T-helper 17 cell (primary cell): ENCODE data around the gene PTCH2. TPM values are rescaled to one million over a fixed set of nuclear protein-coding genes. Genes with fewer than 3 reads are reported as not detected.
"Not testable (repeated sequence)": the region's sequence is repeated elsewhere in the genome, so short reads cannot be mapped to it uniquely, and the experiment has no call there.

Experiments
- ATAC-seq: fragments of 150-1000 bp; cut with Tn5 transposase; 2 replicates; pipeline ENCODE4 v1.10.0; 2021; ENCODE audit warnings: mild to moderate bottlenecking, moderate library complexity
- DNase-seq, 3 donors: peaks; one replicate each; pipeline versions ENCODE4 v3.0.0 to v3.0.0-alpha.2; 2020 to 2021
- H3K9me3 ChIP-seq: one replicate; pipeline ENCODE4 v1.7.0; 2013; ENCODE audit warnings: low read length, mild to moderate bottlenecking; ENCODE audit not compliant: control insufficient read depth, poor library complexity, severe bottlenecking
- H3K27ac Mint-ChIP-seq: one replicate; pipeline ENCODE4 v1.8.0; 2022; ENCODE audit warnings: mild to moderate bottlenecking, moderate library complexity, mixed read lengths
- H3K27me3 Mint-ChIP-seq: one replicate; pipeline ENCODE4 v1.8.0; 2022; ENCODE audit warnings: mixed read lengths
- H3K36me3 Mint-ChIP-seq: one replicate; pipeline ENCODE4 v1.8.0; 2022; ENCODE audit warnings: low read depth, mixed read lengths
- H3K4me1 Mint-ChIP-seq: one replicate; pipeline ENCODE4 v1.8.0; 2022; ENCODE audit warnings: mild to moderate bottlenecking, mixed read lengths
- H3K4me3 Mint-ChIP-seq: one replicate; pipeline ENCODE4 v1.8.0; 2022; ENCODE audit warnings: mild to moderate bottlenecking, moderate library complexity, mixed read lengths
- total RNA-seq, 4 donors: library from RNA in 2 of 4; stranded (reverse) in 2 of 4; gene quantifications; one replicate each; pipeline ENCODE4 v1.2.3 and lab custom pipeline; 2022 to 2026

The PTCH2 gene
- total RNA-seq, 2 donors from 2014 or later: 1.6 to 1.7 TPM

DNA sequence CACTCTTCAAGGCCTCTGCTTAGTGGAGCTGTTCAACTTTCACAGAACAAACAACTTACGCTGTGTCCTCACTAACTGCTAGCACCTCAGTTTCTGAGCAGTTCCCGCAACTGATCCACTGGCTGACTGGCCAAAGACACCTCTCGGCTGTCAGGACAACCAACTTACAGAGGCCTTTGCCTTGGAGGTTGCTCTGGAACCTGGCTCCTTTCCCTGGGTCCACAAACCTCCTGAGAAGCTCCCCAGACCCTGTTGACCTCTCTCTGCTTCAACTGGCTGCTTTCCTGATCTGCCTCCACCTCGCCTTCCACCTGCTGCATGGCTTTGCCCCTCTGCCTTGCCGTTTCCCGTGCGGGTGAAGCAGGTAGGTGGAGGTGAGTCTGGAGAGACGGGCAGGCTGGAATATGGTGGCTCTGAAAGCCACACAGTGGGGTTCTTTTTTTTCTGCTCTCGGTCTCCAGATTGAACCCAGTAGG is 21.8 kb downstream of the PTCH2 start:
- Mint-ChIP-seq H3K27me3 (no peaks in the 10 kb centered on the region), H3K4me1 (peaks cover 32% of the 10 kb centered on the region), H3K27ac (peak overlapping the region; percentile 100), H3K36me3 (no peaks in the 10 kb centered on the region), H3K4me3 (peak overlapping the region; percentile 96)
- ATAC-seq (no peak), DNase-seq (no peak)
- no peaks in the 10 kb centered on the region for H3K9me3 ChIP-seq

DNA sequence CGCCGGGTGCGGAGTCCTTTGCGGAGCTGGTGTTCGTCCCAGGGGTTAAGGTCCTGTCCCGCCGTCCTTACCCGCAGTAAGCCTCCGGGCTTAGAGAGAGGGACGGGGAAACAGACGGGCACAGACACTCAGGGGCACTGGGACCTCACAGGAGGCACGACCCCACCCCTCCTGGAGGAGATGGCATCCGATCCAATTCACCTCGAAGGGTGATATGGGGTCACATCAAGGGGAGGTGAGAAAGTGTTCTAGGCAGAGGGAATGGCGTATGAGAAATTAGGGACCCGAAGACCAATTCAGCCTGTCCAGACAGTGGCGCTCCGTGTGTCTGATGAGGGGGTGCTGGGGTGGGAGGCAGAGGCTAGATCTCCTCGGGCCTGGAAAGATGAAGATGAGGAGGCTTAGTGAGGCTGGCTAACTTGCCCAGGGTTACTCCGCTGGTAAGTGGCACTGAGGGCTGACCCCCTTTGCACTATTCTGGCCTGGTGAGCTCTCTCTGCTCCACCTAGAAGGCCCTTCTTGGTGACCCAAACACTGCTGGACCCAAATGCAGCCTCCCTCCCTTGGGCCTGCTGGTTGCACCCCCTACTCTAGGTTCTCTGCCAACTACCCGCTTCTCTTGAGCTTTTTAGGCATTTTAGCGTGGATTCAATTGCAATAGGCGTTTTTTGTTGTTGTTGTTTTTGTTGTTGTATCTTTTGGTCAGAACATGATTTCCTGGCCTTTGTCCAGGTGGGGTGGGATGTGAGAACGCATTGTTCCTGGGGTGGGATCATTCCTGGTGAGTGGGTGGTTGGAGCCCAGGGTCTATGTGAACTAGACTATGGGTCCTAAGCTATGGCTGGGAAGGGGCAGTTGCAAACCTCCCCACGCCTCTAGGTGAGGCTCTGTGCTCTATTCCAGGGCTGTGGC is 22.5 kb downstream of the PTCH2 start:
- ATAC-seq (no peak), DNase-seq (no peak)
- no peaks in the 10 kb centered on the region for H3K27me3 Mint-ChIP-seq
- no peaks in the 10 kb centered on the region for H3K36me3 Mint-ChIP-seq
- H3K4me3 Mint-ChIP-seq: peak overlapping the region; percentile 96
- H3K9me3 ChIP-seq: no peaks in the 10 kb centered on the region
- peaks cover 32% of the 10 kb centered on the region for H3K4me1 Mint-ChIP-seq
- H3K27ac Mint-ChIP-seq: peak overlapping the region; percentile 100

DNA sequence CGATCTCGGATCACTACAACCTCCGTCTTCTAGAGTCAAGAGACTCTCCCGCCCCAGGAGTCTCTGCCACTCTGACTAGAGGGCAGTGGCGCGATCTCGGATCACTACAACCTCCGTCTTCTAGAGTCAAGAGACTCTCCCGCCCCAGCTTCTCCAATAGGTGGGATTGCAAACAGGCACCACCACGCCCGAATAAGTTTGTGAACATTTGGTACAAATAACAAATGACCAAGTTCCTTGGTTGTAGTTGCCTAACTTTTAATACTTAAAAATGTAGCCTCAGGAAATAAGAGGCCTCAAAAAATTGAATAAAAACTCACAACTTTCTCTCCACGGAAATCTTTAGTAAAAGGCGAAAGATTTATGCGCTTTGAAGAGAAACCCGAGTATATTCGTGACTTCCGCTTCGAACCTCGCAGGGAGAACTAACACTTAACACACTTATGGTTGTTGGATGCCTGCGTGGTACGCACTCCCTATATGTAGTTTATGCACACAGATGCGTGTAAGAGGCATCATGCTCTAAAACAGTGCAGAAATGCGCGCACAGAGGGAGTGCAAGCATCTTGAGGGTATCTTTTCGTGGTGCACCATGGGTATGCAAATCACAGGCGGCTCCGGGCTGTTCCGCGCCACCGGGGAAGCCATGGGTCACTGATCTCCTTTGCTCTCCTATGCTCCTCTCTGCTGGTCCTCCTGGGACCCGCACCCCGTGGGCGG is 23.3 kb downstream of the PTCH2 start:
- DNase-seq (peak; percentile 57 to 75 (median 63)), ATAC-seq (peak; percentile 79)
- H3K9me3 ChIP-seq: no peaks in the 10 kb centered on the region
- H3K4me1 Mint-ChIP-seq: peaks cover 40% of the 10 kb centered on the region
- H3K36me3 Mint-ChIP-seq: no peaks in the 10 kb centered on the region
- no peaks in the 10 kb centered on the region for H3K27me3 Mint-ChIP-seq
- H3K4me3 Mint-ChIP-seq: peak overlapping the region; percentile 96
- peak overlapping the region; percentile 100 for H3K27ac Mint-ChIP-seq

DNA sequence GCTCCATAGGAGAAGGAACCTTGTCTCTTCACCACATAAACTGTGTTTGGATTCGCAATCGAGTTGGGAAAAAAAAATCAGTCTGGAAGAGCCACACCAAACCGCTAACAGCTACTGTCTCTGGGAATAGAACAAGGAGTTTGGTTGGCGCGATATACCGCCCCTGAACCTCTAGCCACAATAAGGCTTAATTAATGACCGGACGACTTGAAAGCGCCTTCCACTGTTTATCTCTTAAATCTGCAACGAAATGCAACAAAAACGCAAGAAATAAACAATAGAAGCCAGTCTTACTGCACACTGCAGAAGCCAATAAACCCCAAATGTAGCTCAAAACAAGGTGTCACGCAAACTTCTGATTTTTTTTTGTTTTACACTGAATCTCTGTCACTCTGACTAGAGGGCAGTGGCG is 23.9 kb downstream of the PTCH2 start:
- DNase-seq: no peak
- Mint-ChIP-seq H3K36me3 (no peaks in the 10 kb centered on the region), H3K4me3 (peak overlapping the region; percentile 96), H3K27me3 (no peaks in the 10 kb centered on the region), H3K4me1 (peaks cover 41% of the 10 kb centered on the region), H3K27ac (peak overlapping the region; percentile 100)
- no peaks in the 10 kb centered on the region for H3K9me3 ChIP-seq
- ATAC-seq: peak; percentile 1

DNA sequence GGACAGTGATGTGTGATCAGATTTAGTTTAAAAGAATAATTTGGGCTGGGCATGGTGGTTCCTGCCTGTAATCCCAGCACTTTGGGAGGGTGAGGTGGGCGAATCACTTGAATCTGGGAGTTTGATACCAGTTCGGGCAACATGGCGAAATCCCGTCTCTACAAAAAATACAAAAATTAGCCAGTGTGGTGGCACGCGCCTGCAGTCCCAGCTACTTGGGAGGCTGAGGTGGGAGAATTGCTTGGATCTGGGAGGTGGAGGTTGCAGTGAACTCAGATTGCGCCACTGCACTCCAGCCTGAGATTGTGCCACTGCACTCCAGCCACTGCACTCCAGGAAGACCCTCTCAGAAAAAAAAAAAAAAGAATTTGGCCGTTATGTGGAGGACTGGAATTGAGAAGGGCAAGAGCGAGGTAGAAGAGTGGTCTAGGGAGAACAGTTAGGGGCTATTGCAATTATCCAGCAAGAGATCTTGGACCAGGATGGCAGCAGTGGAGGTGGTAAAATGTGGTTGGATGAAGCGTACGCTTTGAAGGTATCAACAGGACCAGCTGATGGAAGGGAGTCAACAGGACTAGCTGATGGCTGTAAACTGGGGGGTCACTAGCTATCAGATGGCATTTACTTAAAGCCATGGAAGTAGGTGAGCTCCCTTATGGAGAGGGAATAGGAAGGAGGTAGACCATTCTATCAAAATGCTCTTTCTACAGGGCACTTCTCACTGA is 25.1 kb downstream of the PTCH2 start:
- ATAC-seq (no peak), DNase-seq (no peak)
- Mint-ChIP-seq H3K4me1 (peaks cover 45% of the 10 kb centered on the region), H3K36me3 (no peaks in the 10 kb centered on the region), H3K4me3 (peak overlapping the region; percentile 77), H3K27me3 (no peaks in the 10 kb centered on the region), H3K27ac (peak overlapping the region; percentile 100)
- no peaks in the 10 kb centered on the region for H3K9me3 ChIP-seq

DNA sequence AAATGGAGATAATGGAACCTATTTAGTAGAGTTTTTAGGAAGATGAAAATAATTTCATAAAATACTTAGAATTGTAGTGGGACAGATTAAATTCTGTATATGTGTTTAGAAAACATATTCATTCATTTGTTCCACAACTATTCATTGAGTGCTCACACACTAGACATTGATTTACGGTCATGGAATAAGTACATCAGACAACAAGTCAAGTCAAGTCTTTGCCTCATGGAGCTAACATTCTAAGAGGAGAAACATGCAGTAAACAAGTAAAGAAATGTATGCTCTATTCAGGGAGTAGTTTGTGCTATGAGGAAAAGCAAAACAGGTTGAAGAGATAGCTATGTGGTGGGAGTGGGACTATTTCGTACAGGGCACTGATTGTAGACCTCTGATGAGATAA is 25.7 kb downstream of the PTCH2 start:
- no peak overlapping the region for H3K4me3 Mint-ChIP-seq

DNA sequence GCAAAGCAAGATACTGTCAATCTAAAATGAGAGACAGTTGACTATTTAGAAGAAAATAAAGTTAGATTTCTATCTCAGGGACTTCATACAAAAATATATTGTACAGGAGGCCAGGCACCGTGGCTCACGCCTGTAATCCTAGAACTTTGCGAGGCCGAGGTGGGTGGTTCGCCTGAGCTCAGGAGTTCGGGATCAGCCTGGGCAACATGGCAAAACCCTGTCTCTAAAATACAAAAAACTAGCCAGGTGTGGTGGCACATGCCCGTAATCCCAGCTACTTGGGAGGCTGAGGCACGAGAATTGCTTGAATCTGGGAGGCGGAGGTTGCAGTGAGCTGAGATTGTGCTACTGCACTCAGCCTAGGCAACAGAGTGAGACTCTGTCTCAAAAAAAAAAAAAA is 27.1 kb downstream of the PTCH2 start:
- not testable (repeated sequence) for DNase-seq, H3K27me3 Mint-ChIP-seq, ATAC-seq, H3K9me3 ChIP-seq, H3K36me3 Mint-ChIP-seq
- Mint-ChIP-seq H3K4me1 (peaks cover 56% of the 10 kb centered on the region), H3K27ac (peak overlapping the region; percentile 100), H3K4me3 (peak overlapping the region; percentile 95)

More for the DNA sequence above, 25.7 kb downstream of the PTCH2 start:
- peaks cover 48% of the 10 kb centered on the region for H3K4me1 Mint-ChIP-seq
- DNase-seq: no peak
- H3K9me3 ChIP-seq: no peaks in the 10 kb centered on the region
- no peaks in the 10 kb centered on the region for H3K27me3 Mint-ChIP-seq
- ATAC-seq: no peak
- no peaks in the 10 kb centered on the region for H3K36me3 Mint-ChIP-seq
- H3K27ac Mint-ChIP-seq: peak overlapping the region; percentile 100

DNA sequence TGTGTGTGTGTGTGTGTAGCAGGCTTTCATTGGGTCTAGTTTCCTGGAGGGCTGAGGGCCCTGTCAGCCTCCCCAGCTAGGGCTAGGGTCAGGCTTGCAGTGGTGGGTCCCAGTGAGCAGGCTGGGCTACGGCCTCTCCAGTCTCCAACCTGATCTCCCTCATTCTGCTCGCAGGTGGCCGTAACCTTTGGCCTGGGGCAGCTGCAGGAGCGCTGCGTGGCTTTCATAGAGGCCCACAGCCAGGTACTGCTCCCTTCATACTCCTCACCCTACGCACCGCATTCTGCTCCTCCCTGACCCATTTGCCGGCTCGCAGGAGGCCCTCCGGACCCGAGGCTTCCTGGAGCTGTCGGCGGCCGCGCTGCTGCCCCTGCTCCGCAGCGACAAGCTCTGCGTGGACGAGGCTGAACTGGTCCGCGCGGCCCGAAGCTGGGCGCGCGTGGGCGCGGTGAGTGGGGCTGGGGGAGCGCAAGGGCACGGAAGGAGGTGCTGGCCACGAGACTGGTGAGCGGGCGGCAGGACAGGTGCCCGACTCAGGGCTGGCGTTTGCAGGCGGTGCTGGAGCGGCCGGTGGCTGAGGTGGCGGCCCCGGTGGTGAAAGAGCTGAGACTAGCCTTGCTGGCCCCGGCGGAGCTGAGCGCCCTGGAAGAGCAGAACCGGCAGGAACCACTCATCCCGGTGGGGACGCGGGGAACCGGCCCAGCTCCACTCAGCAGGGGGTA is 30.1 kb downstream of the PTCH2 start:
- Mint-ChIP-seq H3K4me1 (peaks cover 60% of the 10 kb centered on the region), H3K36me3 (no peaks in the 10 kb centered on the region), H3K27me3 (no peaks in the 10 kb centered on the region), H3K4me3 (peak overlapping the region; percentile 95), H3K27ac (peak overlapping the region; percentile 100)
- DNase-seq (no peak), ATAC-seq (no peak)
- no peaks in the 10 kb centered on the region for H3K9me3 ChIP-seq

DNA sequence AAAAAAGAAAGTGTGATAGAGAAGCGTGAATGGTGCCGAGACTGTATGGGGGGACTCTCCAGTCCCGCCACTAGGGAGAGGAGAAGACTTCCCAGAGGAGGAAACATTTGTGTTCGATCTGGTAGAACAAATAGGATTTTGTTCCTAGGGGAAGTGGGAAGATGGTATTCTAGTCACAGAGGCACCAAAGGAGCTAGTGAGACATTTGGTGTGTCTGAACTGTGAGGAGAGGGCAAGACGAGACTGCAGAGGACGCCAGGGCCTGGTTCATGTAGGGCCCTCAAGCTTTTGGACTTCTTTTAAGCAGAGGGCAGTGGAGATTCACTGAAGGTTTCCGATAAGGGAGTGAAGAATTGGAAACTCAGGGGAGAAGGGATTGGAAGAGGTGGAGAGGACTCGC is 31.8 kb downstream of the PTCH2 start:
- Mint-ChIP-seq H3K27me3 (no peaks in the 10 kb centered on the region), H3K4me1 (peaks cover 67% of the 10 kb centered on the region), H3K4me3 (peak overlapping the region; percentile 82), H3K36me3 (peaks cover 5% of the 10 kb centered on the region), H3K27ac (peak overlapping the region; percentile 100)
- DNase-seq: no peak
- H3K9me3 ChIP-seq: no peaks in the 10 kb centered on the region
- ATAC-seq: no peak

DNA sequence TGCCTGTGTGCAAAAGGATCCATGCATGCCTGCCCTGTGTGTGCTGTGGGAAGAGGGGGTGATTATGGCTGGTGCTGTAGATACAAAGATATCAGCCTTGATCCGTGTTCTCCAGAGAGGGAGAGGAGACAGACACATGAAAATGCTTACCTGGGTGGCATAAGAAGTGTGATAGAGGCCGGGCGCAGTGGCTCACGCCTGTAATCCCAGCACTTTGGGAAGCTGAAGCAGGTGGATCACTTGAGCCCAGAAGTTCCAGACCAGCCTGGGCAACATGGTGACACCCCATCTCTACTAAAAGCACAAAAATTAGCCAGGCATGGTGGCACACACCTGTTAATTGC is 32.3 kb downstream of the PTCH2 start:
- peaks cover 67% of the 10 kb centered on the region for H3K4me1 Mint-ChIP-seq
- peak overlapping the region; percentile 100 for H3K27ac Mint-ChIP-seq
- ATAC-seq: not testable (repeated sequence)

DNA sequence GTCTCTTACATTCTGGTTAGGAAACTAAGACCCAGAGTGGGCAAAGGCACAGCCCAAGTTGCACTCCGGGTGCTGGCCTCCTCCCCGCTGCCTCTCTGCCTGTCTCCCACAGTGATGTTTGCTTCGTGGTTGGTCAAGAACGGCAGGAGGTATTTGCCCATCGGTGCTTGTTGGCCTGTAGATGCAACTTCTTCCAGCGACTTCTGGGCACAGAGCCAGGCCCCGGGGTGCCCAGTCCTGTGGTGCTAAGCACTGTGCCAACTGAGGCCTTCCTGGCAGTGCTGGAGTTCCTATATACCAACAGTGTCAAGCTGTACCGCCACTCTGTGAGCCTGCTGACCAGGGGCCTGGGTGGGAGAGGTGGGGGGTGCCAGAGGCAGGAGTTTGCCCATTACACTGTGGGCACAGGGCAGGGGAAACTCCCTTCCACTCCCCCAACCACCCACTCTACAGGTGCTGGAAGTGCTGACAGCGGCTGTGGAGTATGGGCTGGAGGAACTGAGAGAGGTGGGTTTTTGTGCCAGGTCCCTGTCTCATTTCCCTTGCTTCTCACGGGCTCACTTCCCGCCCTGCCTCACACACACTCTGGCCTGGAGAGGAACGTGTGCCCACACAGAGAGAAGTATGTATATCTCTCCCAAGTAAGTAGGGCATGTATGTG is 32.8 kb downstream of the PTCH2 start:
- peak in 1 of 3 donors; percentile 30 for DNase-seq
- H3K4me3 Mint-ChIP-seq: peak overlapping the region; percentile 82
- peaks cover 68% of the 10 kb centered on the region for H3K4me1 Mint-ChIP-seq
- H3K9me3 ChIP-seq: no peaks in the 10 kb centered on the region
- peak overlapping the region; percentile 100 for H3K27ac Mint-ChIP-seq
- peaks cover 5% of the 10 kb centered on the region for H3K36me3 Mint-ChIP-seq
- ATAC-seq: no peak
- H3K27me3 Mint-ChIP-seq: no peaks in the 10 kb centered on the region

More for the DNA sequence above, 32.3 kb downstream of the PTCH2 start:
- not testable (repeated sequence) for H3K27me3 Mint-ChIP-seq, H3K9me3 ChIP-seq, DNase-seq, H3K36me3 Mint-ChIP-seq
- peak overlapping the region; percentile 82 for H3K4me3 Mint-ChIP-seq
